Hepatocyte (in vitro differentiated cells): Measurements from ENCODE around the gene EIF4H. TPM values are rescaled to one million over a fixed set of nuclear protein-coding genes. Genes with fewer than 3 reads are reported as not detected.

Source experiments
- DNase-seq: peaks from one replicate; pipeline ENCODE4 v3.0.0-alpha.2; 2016; ENCODE audit warnings: low spot score
- H2AFZ ChIP-seq: fragments of 200-600 bp; sonication (generic); 2 replicates; pipeline ENCODE4 v1.6.0; 2016; ENCODE audit warnings: antibody characterized with exemption, mild to moderate bottlenecking
- H3K27ac ChIP-seq: fragments of 200-600 bp; sonication (generic); 2 replicates; pipeline ENCODE4 v1.5.1; 2016; ENCODE audit warnings: mild to moderate bottlenecking
- H3K27me3 ChIP-seq: fragments of 200-600 bp; sonication (generic); 2 replicates; pipeline ENCODE4 v1.6.1; 2016
- H3K36me3 ChIP-seq: fragments of 200-600 bp; sonication (generic); replicated peaks from 2 replicates; pipeline ENCODE4 v1.5.1; 2016; ENCODE audit warnings: low read depth; ENCODE audit not compliant: insufficient read depth
- H3K4me1 ChIP-seq: fragments of 200-600 bp; sonication (generic); 2 replicates; pipeline ENCODE4 v1.5.1; 2016; ENCODE audit warnings: mild to moderate bottlenecking, moderate library complexity; ENCODE audit not compliant: insufficient read depth
- H3K4me2 ChIP-seq: fragments of 200-600 bp; sonication (generic); 2 replicates; pipeline ENCODE4 v1.6.0; 2016
- H3K4me3 ChIP-seq: fragments of 200-600 bp; sonication (generic); 2 replicates; pipeline ENCODE4 v1.5.1; 2016; ENCODE audit warnings: mild to moderate bottlenecking
- H3K79me2 ChIP-seq: fragments of 200-600 bp; sonication (generic); 2 replicates; pipeline ENCODE4 v1.6.0; 2017; ENCODE audit warnings: mild to moderate bottlenecking
- H3K9me2 ChIP-seq: fragments of 200-600 bp; sonication (generic); replicated peaks from 2 replicates; pipeline ENCODE4 v1.6.0; 2017; ENCODE audit warnings: mild to moderate bottlenecking; ENCODE audit not compliant: insufficient read depth
- H3K9me3 ChIP-seq: fragments of 200-600 bp; sonication (generic); 2 replicates; pipeline ENCODE4 v1.5.1; 2016; ENCODE audit warnings: low read depth, mild to moderate bottlenecking
- H4K20me1 ChIP-seq: fragments of 200-600 bp; sonication (generic); 2 replicates; pipeline ENCODE4 v1.6.0; 2016; ENCODE audit warnings: mild to moderate bottlenecking; ENCODE audit not compliant: insufficient read depth, poor library complexity, severe bottlenecking
- CTCF ChIP-seq: fragments of 200-600 bp; sonication (generic); IDR thresholded peaks from 2 replicates; pipeline ENCODE4 v1.5.1; 2016; ENCODE audit warnings: antibody characterized with exemption, mild to moderate bottlenecking; ENCODE audit not compliant: poor library complexity
- EZH2 ChIP-seq: fragments of 200-600 bp; sonication (generic); IDR thresholded peaks from 2 replicates; pipeline ENCODE4 v1.6.1; 2016; ENCODE audit warnings: antibody characterized with exemption, mild to moderate bottlenecking, borderline replicate concordance
- EZH2phosphoT487 ChIP-seq: fragments of 200-600 bp; sonication (generic); IDR thresholded peaks from one replicate; pipeline ENCODE4 v1.6.1; 2018; ENCODE audit warnings: antibody characterized with exemption, mild to moderate bottlenecking, low read depth, moderate library complexity; ENCODE audit not compliant: unreplicated experiment, severe bottlenecking
- whole genome bisulfite sequencing: methylation state at CpG from one replicate; pipeline ENCODE4 v1.1.6; 2016; ENCODE audit warnings: low lambda C conversion rate; ENCODE audit errors: missing lambda C conversion rate; 5-methylcytosine and 5-hydroxymethylcytosine counted together
- polyA plus RNA-seq: library from polyadenylated mRNA; unstranded; fragments of >200 nt; fragmentation: Nextera tagmentation; extraction: Ambion mirVana; gene quantifications from 2 replicates; pipeline ENCODE4 v1.2.1, GENCODE V29; 2016
- total RNA-seq: library from RNA; depleted of rRNA; stranded (reverse); fragments of >200 nt; gene quantifications from 2 replicates; pipeline ENCODE4 v1.2.3, GENCODE V29; 2014

EIF4H gene
- total and polyA plus RNA-seq, 2 experiments from 2014 or later, result 178 to 217 TPM

GRCh38 chr7:74182453-74183090, 8.4 kb downstream of the EIF4H start:
- 92% methylated on average over 6 of the region's 6 CpGs for WGBS

GRCh38 chr7:74183142-74183541, 9.0 kb downstream of the EIF4H start:
- TF ChIP-seq EZH2phosphoT487, result no peak
- TF ChIP-seq CTCF, result no peak
- no peak for TF ChIP-seq EZH2
- Histone ChIP-seq H3K9me3 (no peaks in the 10 kb centered on the region), H3K4me3 (no peak overlapping the region), H3K4me1 (peaks cover 39% of the 10 kb centered on the region), H3K27ac (no peak overlapping the region), H3K4me2 (no peak overlapping the region), H3K79me2 (peaks cover 100% of the 10 kb centered on the region), H3K36me3 (no peaks in the 10 kb centered on the region), H2AFZ (no peak overlapping the region), H3K9me2 (no peaks in the 10 kb centered on the region), H4K20me1 (peaks cover 100% of the 10 kb centered on the region), H3K27me3 (no peaks in the 10 kb centered on the region)
- DNase-seq, result no peak
- 86% methylated on average over 3 of the region's 3 CpGs for WGBS

More at GRCh38 chr7:74182453-74183090, 8.4 kb downstream of the EIF4H start:
- Histone ChIP-seq H3K4me1 (peaks cover 38% of the 10 kb centered on the region), H3K4me3 (no peak overlapping the region), H2AFZ (no peak overlapping the region), H3K27ac (no peak overlapping the region), H3K36me3 (no peaks in the 10 kb centered on the region), H3K9me3 (no peaks in the 10 kb centered on the region), H3K9me2 (no peaks in the 10 kb centered on the region), H3K27me3 (no peaks in the 10 kb centered on the region), H3K4me2 (no peak overlapping the region), H3K79me2 (peaks cover 100% of the 10 kb centered on the region), H4K20me1 (peaks cover 100% of the 10 kb centered on the region)
- DNase-seq, result no peak
- TF ChIP-seq EZH2phosphoT487 (no peak), CTCF (no peak), EZH2 (no peak)

GRCh38 chr7:74183653-74184450, 9.7 kb downstream of the EIF4H start:
- Histone ChIP-seq H3K9me2 (no peaks in the 10 kb centered on the region), H3K4me1 (peaks cover 39% of the 10 kb centered on the region), H2AFZ (no peak overlapping the region), H3K4me3 (no peak overlapping the region), H3K9me3 (no peaks in the 10 kb centered on the region), H3K79me2 (peaks cover 100% of the 10 kb centered on the region), H3K36me3 (no peaks in the 10 kb centered on the region), H4K20me1 (peaks cover 100% of the 10 kb centered on the region), H3K27ac (no peak overlapping the region), H3K27me3 (no peaks in the 10 kb centered on the region), H3K4me2 (no peak overlapping the region)
- no peak for TF ChIP-seq EZH2
- TF ChIP-seq CTCF, result peak; percentile 28
- TF ChIP-seq EZH2phosphoT487, result no peak
- WGBS, result 86% methylated on average over 7 of the region's 7 CpGs
- no peak for DNase-seq
